Thyroid gland (tissue), 4 donors: ENCODE results near the gene DLG2.

Source experiments
- CTCF ChIP-seq, 6 experiments: fragments of 200-600 bp in 3 of 6; fragments of 450-650 bp in 3 of 6; sonication (generic) in 3 of 6; IDR thresholded peaks; one replicate each; pipeline ENCODE4 v1.5.1; 2016 to 2019; ENCODE audit warnings: antibody characterized with exemption in 6 of 6, mild to moderate bottlenecking in 2 of 6, inconsistent platforms in 1 of 6, moderate library complexity in 1 of 6
- POLR2A ChIP-seq, 2 donors: fragments of 450-650 bp; IDR thresholded peaks; one replicate each; pipeline ENCODE4 v1.6.1; 2017; ENCODE audit warnings: antibody characterized with exemption in 2 of 2, mild to moderate bottlenecking in 2 of 2, moderate library complexity in 1 of 2

- no peak for TF ChIP-seq CTCF (IDR thresholded peaks at IDR 0.05)
- TF ChIP-seq POLR2A (IDR thresholded peaks at IDR 0.05), result no peak
Measured at GRCh38 chr11:85276332-85276731, 350.8 kb downstream of the DLG2 start.
